Measurements from ENCODE around the gene RAB33B. TPM values are rescaled to one million over a fixed set of nuclear protein-coding genes. Genes with fewer than 3 reads are reported as not detected.

Gene RAB33B
- total RNA-seq, 2 experiments from 2014 or later, result 7.0 to 7.6 TPM

DNA sequence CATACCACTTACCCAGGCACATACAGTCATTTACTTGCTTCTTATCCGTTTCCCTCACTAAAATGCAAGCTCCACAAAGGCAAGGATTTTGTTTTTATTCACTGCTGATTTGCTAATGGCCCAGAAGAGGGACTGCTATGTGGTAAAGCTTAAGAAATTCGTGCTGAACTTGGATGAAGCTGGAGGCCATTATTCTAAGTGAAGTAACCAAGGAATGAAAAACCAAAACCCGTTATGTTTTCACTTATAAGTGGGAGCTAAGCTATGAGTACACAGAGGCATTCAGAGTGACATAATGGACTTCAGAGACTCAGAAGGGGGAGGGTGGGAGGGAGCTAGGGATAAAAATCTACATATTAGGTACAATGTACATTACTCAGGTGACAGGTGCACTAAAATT is 47.2 kb downstream of the RAB33B start:
- ChIA-PET POLR2A (interaction anchor here (1.2 kb wide), 1 partner anchor 10 kb away, joined by 3 read pairs; no protein-coding TSS in a partner anchor), CTCF (interaction anchor here (0.9 to 1.3 kb wide), 2 partner anchors 28 to 30 kb away, joined by 3 read pairs; no protein-coding TSS in a partner anchor)
- H3K27me3 Mint-ChIP-seq, result no peaks in the 10 kb centered on the region
- no peak overlapping the region for H3K4me3 Mint-ChIP-seq
- peaks cover 3% of the 10 kb centered on the region for H3K36me3 Mint-ChIP-seq (ENCODE audit: low read depth)
- H3K4me1 Mint-ChIP-seq, result peaks cover 7% of the 10 kb centered on the region
- no peaks in the 10 kb centered on the region for H3K9me3 Mint-ChIP-seq
- no peak overlapping the region for H3K27ac Mint-ChIP-seq
- DNase-seq, result no peak

GRCh38 chr4:139501527-139501926 is 47.6 kb downstream of the RAB33B start:
- H3K27me3 Mint-ChIP-seq, result no peaks in the 10 kb centered on the region
- H3K27ac Mint-ChIP-seq, result no peak overlapping the region
- peaks cover 4% of the 10 kb centered on the region for H3K36me3 Mint-ChIP-seq (ENCODE audit: low read depth)
- no peaks in the 10 kb centered on the region for H3K9me3 Mint-ChIP-seq
- ChIA-PET POLR2A (interaction anchor here (1.2 kb wide), 1 partner anchor 10 kb away, joined by 3 read pairs; no protein-coding TSS in a partner anchor), CTCF (interaction anchor here (0.9 to 1.3 kb wide), 3 partner anchors 28 to 29 kb away, joined by 3 read pairs; no protein-coding TSS in a partner anchor)
- no peak for DNase-seq
- no peak overlapping the region for H3K4me3 Mint-ChIP-seq
- peaks cover 7% of the 10 kb centered on the region for H3K4me1 Mint-ChIP-seq

DNA sequence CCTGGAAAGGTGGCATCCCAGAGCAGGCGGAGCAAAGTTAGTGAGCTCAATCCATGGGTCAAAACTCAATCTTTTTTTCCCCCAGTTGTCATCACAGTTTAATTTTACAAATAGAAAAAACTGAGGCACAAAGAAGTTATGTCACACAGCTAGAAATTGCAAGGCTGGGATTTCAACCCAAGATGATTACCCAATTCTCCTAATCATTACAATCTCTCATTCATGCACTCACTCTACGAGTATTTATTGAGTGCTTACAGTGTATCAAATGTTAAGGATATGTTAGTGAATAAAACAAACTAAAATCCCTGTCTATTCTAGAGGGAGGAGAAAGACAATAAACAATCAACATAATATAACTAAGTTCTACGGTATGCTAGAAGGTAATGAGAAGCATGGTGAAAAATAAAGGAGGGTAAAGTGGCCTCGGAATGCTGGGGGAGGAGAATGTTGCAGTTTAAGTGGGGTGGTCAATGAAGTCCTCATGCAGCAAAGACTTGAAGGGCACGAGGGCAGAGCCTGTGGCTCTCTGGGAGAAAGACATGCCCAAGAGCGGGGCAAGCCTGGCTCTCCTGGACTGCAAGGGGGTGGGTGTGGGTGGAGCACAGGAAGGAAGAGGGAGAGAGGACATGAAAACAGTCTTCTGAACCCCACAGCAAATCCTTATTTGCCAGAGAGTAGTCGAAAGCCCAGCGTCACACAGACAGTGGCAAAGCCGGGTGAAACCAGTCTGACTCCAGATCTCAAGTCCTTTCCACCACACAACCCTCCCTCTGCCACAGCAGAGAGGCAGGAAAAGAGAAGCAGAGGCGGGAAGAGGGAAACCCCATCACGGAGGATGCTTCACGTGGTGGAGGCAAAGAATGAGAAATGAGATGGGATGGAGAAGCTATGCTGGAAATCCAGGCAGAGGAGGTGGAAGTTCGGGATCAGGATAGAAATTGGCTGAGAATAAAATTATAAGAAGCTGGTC is 48.3 kb downstream of the RAB33B start:
- no peak for DNase-seq
- ChIA-PET CTCF (interaction anchor here (1.0 to 1.3 kb wide), 2 partner anchors 27 to 28 kb away, joined by 3 read pairs; no protein-coding TSS in a partner anchor), POLR2A (no interaction called here)
- Mint-ChIP-seq H3K27me3 (no peaks in the 10 kb centered on the region), H3K4me1 (peaks cover 7% of the 10 kb centered on the region), H3K27ac (no peak overlapping the region), H3K4me3 (no peak overlapping the region), H3K9me3 (no peaks in the 10 kb centered on the region), H3K36me3 (ENCODE audit: low read depth) (peaks cover 6% of the 10 kb centered on the region)

GRCh38 chr4:139503622-139504166 is 49.8 kb downstream of the RAB33B start:
- H3K4me3 Mint-ChIP-seq, result no peak overlapping the region
- peaks cover 4% of the 10 kb centered on the region for H3K4me1 Mint-ChIP-seq
- no peaks in the 10 kb centered on the region for H3K27me3 Mint-ChIP-seq
- H3K36me3 Mint-ChIP-seq (ENCODE audit: low read depth), result peaks cover 7% of the 10 kb centered on the region
- DNase-seq, result no peak
- POLR2A ChIA-PET, result no interaction called here
- H3K27ac Mint-ChIP-seq, result no peak overlapping the region
- CTCF ChIA-PET, result no interaction called here
- H3K9me3 Mint-ChIP-seq, result no peaks in the 10 kb centered on the region

GRCh38 chr4:139506774-139507173 is 52.9 kb downstream of the RAB33B start:
- CTCF ChIA-PET, result interaction anchor here (1.1 kb wide), 1 partner anchor 9 kb away, joined by 4 read pairs; no protein-coding TSS in a partner anchor
- Mint-ChIP-seq H3K4me3 (no peak overlapping the region), H3K9me3 (no peaks in the 10 kb centered on the region), H3K4me1 (peaks cover 9% of the 10 kb centered on the region), H3K27me3 (no peaks in the 10 kb centered on the region), H3K27ac (no peak overlapping the region), H3K36me3 (ENCODE audit: low read depth) (peaks cover 20% of the 10 kb centered on the region)
- POLR2A ChIA-PET, result no interaction called here
- DNase-seq, result no peak

DNA sequence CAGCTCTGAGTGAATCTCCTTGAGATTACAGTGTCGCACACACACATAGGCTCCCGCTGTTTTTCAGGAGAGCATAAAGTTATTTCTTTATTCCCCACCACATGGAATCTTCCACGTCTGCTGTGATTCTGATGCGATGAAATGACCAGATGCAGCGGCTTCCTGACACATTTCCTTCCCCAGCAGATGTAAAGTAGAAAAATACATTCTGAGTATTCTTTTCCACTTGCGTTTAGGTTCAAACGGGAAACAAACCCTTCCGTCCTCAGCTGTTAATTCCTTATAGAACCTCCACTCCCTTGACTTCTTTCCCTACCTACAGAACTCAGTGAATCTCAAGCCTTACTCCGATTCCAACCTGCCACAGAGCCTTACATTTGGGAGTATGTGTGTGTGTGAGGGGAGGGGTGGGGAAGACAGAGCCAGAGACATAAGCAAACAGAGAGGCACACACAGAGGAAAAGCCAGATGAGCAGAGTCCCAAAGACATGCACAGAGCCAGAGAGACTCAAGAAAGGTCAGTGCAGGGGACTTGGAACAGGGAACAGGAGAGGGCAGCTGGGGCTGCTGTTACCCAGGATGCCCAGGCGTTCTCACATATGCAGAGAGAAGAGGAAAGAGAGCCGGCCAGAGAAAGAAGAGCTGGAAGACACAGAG is 54.8 kb downstream of the RAB33B start:
- no peak overlapping the region for H3K27ac Mint-ChIP-seq
- H3K36me3 Mint-ChIP-seq (ENCODE audit: low read depth), result peaks cover 31% of the 10 kb centered on the region
- no peaks in the 10 kb centered on the region for H3K27me3 Mint-ChIP-seq
- ChIA-PET POLR2A (interaction anchor here (1.2 kb wide), 1 partner anchor 53 kb away, joined by 3 read pairs; no protein-coding TSS in a partner anchor), CTCF (interaction anchor here (0.6 to 1.5 kb wide), 2 partner anchors 11 to 186 kb away, joined by 5 to 8 read pairs; no protein-coding TSS in a partner anchor)
- no peaks in the 10 kb centered on the region for H3K9me3 Mint-ChIP-seq
- H3K4me3 Mint-ChIP-seq, result no peak overlapping the region
- peaks cover 5% of the 10 kb centered on the region for H3K4me1 Mint-ChIP-seq
- no peak for DNase-seq

DNA sequence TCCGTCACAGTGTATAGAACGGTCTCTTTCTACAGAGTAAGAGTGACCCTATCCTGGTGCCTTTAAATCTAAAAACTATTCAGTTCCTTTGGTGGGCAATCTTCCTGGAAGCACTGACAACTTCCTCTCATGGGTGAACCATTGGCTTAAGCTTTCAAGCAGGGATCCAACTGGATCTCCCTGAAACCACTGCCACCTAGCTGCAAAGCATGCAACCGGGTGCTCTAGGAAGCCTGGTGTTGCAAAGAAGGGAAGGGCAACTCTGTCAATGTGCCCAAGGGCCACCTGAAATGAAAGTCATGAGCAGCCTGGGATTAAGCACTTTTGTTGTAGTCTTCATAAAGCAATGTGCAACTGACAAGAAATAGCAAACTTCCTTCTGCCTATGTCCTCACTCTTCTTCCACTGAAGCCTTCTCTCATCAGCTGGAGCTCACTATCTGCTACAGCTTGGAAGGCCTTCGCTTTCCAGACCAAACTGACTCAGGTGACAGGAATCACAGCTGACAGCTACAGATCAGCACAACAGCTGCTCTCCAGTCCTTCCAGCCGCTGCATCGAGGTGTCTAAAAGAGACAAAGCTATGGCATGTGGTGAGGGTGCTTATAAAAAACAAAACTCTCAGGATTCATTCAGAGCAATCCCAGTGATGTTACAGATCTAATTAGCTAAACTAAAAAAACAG is 55.9 kb downstream of the RAB33B start:
- POLR2A ChIA-PET, result no interaction called here
- H3K27me3 Mint-ChIP-seq, result no peaks in the 10 kb centered on the region
- peaks cover 40% of the 10 kb centered on the region for H3K36me3 Mint-ChIP-seq (ENCODE audit: low read depth)
- no peak for DNase-seq
- peaks cover 5% of the 10 kb centered on the region for H3K4me1 Mint-ChIP-seq
- H3K4me3 Mint-ChIP-seq, result no peak overlapping the region
- CTCF ChIA-PET, result interaction anchor here (0.6 to 1.2 kb wide), 3 partner anchors 12 to 33 kb away, joined by 3 to 6 read pairs (median 3); no protein-coding TSS in a partner anchor
- no peak overlapping the region for H3K27ac Mint-ChIP-seq
- no peaks in the 10 kb centered on the region for H3K9me3 Mint-ChIP-seq

DNA sequence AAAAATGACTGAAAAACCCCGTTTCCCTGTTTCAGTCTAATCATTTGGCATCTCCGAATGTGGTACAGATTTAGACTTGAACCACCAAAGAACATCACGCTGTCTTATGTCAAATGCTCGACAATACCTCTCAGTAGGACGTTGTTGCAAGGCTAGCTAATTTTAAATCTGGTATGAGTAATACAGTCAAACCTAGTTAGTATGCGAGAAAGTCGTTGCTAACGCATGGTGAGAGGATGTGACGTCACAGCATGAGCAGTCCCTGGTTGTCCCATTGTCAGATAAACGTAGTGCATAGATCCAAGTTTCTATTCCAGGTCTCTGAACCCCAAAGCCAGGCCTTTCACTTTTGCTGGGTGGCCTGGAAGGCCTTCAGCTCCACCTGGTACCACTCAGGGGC is 57.4 kb downstream of the RAB33B start:
- POLR2A ChIA-PET, result interaction anchor here (1.0 kb wide), 1 partner anchor 10 kb away, joined by 3 read pairs; no protein-coding TSS in a partner anchor
- Mint-ChIP-seq H3K36me3 (ENCODE audit: low read depth) (peaks cover 49% of the 10 kb centered on the region), H3K27me3 (no peaks in the 10 kb centered on the region), H3K27ac (no peak overlapping the region), H3K9me3 (no peaks in the 10 kb centered on the region), H3K4me3 (no peak overlapping the region), H3K4me1 (peaks cover 5% of the 10 kb centered on the region)
- DNase-seq, result no peak
- CTCF ChIA-PET, result no interaction called here

DNA sequence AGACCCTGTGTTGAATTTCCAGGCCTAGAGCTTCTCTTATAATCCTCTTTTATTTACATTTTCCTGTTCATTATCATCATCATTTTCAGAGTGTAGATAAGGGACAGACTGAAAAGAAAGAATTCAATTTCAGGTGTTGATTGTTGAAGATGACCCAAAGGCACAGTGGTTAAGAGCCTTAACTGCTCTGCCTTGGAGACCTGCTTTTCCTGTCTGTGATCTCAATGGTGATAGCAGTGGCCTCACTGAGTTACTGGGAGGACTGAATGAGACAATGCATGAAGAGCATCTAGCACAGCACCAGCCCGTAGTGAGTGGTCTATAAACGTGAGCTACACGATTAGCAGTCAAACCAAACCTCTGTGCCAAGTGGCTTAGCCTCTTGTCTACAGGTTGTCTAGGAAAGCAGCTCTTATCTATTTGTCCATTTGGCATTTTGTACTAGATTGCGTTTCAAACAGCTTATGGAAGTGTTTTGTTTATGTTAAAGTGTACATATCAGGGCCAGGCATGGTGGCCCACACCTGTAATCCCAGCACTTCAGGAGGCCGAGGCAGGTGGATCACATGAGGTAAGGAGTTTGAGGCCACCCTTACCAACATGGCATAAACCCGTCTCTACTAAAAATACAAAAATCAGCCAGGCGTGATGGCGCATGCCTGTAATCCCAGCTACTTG is 60.6 kb downstream of the RAB33B start:
- ChIA-PET POLR2A (interaction anchor here (1.0 kb wide), 1 partner anchor 42 kb away, joined by 3 read pairs; the partner anchor contains the start of gene SETD7), CTCF (interaction anchor here (0.9 kb wide), 1 partner anchor 16 kb away, joined by 3 read pairs; no protein-coding TSS in a partner anchor)
- H3K27me3 Mint-ChIP-seq, result no peaks in the 10 kb centered on the region
- no peak overlapping the region for H3K27ac Mint-ChIP-seq
- peaks cover 5% of the 10 kb centered on the region for H3K4me1 Mint-ChIP-seq
- H3K36me3 Mint-ChIP-seq (ENCODE audit: low read depth), result peaks cover 55% of the 10 kb centered on the region
- no peak overlapping the region for H3K4me3 Mint-ChIP-seq
- no peak for DNase-seq
- no peaks in the 10 kb centered on the region for H3K9me3 Mint-ChIP-seq

DNA sequence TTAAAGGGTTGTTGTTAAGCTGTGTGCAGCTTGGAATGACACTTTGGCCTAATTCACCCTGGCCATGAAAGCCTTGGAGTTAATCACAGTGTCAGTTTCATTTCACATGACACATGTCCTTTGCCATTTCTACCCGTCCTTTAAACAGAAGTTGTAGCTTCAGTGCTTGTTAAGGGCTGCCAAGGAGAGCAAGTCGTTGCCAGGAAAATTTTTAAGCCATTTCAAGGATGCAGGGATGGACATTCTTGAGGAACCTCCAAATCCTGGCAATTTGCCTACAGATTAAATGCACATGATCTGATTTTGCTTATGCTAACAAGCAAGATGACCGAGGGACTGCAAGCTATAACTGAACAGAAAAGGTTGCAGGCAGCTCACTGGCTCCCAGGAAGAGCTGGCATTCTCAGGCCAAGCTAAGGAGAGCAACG is 61.6 kb downstream of the RAB33B start:
- no peak for DNase-seq
- H3K4me1 Mint-ChIP-seq, result peaks cover 5% of the 10 kb centered on the region
- POLR2A ChIA-PET, result no interaction called here
- peaks cover 56% of the 10 kb centered on the region for H3K36me3 Mint-ChIP-seq (ENCODE audit: low read depth)
- no peak overlapping the region for H3K27ac Mint-ChIP-seq
- no peaks in the 10 kb centered on the region for H3K27me3 Mint-ChIP-seq
- no peaks in the 10 kb centered on the region for H3K9me3 Mint-ChIP-seq
- H3K4me3 Mint-ChIP-seq, result no peak overlapping the region
- CTCF ChIA-PET, result interaction anchor here (1.6 kb wide), 1 partner anchor 18 kb away, joined by 5 read pairs; no protein-coding TSS in a partner anchor

GRCh38 chr4:139521754-139522401 is 68.0 kb downstream of the RAB33B start:
- CTCF ChIA-PET, result interaction anchor here (0.7 to 2.7 kb wide), 3 partner anchors 9 to 685 kb away, joined by 3 to 12 read pairs (median 3); no protein-coding TSS in a partner anchor
- peaks cover 19% of the 10 kb centered on the region for H3K4me1 Mint-ChIP-seq
- DNase-seq, result no peak
- no peak overlapping the region for H3K4me3 Mint-ChIP-seq
- H3K36me3 Mint-ChIP-seq (ENCODE audit: low read depth), result peaks cover 37% of the 10 kb centered on the region
- POLR2A ChIA-PET, result interaction anchor here (0.6 kb wide), 1 partner anchor 39 kb away, joined by 3 read pairs; no protein-coding TSS in a partner anchor
- H3K9me3 Mint-ChIP-seq, result no peaks in the 10 kb centered on the region
- H3K27ac Mint-ChIP-seq, result no peak overlapping the region
- H3K27me3 Mint-ChIP-seq, result no peaks in the 10 kb centered on the region
